UCSD-AML1 (cell line): Measurements from ENCODE around the gene SSTR3.

Experiments
- DNase-seq: peaks from one replicate; lab custom pipeline; 2025; ENCODE audit not compliant: unreplicated experiment; lab: John Stamatoyannopoulos, UW

SSTR3 gene

DNA sequence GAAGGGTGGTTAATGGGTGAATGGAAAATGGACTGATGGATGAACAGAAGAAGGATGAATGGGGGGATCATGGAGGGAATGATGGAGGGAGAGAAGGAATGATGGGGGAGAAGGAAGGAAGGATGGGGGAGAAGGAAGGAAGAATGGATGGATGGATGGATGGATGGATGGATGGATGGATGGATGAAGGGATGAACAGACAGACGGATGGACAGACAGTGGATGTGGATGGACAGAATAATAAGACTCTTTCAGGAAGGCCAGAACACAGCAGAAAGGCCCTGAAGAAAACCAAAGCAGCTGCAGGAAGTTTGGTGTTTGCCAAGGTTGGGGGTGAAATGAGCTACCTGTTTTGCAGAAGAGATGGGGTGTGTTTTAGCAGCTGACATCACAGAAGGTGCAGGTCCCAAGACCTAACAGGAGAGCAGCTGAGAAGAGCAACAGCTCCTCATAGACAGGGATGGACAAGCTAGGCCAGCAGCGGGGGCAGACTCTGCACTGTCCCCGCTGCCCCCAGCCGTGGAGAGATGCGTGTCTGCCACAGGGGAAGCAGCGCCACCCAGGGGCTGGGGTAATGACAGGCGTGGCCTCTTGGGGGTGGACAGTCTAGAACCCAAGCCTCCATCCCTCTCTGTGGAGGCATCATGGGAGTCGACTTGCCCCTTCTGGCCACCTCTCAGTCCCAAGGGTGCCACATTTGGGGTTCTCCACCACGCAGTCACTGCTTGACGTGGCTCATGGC is 42.2 kb downstream of the SSTR3 start:
- DNase-seq: no peak

DNA sequence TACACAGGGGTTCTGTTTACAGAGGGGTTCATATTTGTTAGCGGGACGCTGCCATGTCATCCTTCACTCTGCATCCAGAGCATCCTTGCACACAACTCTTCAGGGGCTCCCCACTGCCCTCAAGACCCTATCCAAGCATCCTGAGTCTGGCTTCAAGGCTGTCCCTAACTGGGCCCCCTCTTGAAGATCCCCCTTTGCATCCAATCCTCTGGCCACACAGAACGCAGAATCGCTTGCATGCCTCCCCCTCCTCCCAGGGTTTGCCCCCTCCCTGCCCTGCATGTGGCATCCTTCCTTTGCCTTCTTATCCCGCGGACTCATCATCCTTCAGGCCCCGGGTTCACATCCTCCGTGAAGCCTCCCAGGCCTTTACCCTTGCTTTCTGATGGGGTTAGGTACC is 42.9 kb downstream of the SSTR3 start:
- DNase-seq: no peak

DNA sequence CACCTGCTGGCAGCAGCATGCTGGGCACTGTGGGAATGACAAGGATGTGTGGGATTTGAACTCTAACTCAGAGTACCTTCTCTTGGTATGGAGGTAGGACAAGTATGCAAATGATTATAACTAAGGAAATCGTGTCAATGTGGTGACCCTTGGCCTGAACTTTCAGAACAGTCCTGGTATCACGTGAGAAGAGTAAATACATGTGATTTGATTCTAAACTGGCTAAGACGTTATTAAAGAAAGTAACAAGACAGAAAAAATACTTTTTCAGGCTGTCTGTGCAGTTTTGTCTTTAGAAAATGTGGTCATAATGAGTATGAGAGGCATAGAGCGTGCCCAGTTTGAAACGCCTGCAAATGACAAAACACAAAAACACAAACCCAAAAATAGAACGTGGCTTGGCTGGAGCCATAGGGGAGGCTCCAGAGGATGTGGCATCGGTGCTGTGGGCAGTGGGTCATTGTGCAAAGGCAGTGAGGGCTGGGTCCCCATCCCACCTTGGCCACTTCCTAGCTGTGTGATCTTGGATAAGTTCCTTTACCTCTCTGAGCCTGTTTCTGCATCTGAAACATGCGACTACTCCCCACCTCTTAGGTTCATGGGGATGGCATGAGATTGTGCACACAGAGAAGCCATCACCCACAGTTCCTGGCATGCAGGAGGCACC is 44.2 kb downstream of the SSTR3 start:
- no peak for DNase-seq

DNA sequence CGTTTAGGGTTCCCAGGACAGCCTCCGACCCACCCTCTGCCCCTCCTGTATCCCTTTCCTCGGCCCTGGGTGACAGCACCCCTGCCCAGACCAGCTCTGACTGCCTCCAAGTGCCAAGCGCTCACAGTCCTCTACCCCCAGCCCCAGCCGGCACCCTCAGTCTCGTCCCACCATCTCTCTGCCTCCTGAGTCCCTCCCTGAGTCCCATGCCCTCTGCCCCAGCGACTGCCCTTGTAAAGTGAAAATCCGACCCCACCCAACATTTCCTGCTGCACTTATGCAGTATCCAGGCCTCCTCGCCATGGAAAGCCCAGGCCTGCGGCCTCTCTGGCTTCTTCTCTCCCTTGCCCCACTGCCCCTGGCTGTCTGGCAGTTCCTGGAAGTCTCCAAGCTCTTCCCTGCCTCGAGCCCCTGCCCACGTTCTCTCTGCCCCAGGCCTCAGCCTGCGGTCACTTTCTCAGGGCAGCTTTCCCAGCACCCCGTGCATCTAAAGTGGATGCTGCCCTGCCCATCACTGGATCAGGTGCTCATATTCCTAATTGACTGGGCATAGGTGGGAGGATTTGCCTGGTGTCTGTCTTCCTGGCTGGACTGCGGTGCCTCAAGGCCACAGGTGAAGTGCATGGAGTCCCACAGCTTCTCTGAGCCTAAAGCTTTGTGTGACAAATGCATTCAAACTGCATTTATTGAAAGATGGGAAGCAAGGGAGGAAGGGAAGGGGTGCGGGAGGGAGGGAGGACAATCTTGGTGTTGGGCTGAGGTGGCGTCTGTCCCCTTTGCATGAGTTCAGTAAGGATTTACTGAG is 44.9 kb downstream of the SSTR3 start:
- DNase-seq: no peak

DNA sequence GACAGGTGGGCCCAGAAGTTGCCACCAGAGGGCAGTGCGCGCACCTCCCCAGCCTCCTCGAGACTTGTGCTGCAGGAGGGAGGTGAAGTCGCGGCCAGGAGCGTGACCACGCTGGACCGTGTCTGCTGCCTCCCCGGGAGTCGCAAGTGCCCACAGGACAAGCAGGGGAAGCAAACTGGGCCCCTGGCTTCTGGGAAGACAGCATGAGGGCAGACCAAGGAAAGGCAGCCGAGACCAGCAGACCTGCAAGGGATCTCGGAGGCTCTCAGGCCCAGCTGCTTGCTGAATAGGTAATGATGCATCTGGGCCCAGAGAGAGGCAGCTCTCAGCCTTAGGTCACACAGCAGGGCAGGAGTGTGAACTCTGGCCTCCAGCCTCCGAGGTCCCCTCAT is 45.6 kb downstream of the SSTR3 start:
- DNase-seq: peak; percentile 80

DNA sequence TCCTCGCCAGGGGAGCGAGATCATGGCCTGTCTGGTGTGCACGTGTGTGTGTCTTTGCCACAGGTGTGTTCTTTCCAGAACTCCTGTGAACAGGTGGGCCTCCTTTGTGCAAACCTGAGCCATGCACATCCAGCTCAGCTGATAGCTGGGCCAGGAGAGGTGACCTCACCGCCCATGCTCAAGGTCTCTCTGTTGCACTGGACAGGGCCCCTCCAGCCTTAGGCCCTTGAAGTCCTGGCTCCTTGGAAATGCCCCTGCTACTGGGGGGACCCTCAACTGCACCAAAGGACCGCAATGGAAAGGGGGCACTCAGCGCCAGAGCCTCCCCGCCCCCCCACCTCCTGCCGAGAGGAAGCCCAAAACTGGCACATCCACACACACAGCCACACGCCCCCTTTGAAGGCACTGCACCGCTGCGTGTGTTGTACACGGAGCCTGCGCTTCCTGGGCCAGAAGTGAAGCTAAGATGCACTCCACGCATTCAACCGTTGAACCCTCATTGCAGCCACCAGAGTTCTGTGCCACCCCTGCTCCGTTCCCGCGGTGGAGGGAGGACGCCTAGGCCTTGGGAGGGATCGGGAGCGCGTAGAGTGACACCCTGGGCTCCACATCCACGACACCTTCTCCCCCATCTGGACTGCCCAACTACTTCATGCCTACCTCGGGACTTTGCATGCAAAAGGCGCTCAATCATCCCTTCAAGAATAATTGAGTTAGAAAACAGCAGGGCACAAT is 46.2 kb downstream of the SSTR3 start:
- no peak for DNase-seq

DNA sequence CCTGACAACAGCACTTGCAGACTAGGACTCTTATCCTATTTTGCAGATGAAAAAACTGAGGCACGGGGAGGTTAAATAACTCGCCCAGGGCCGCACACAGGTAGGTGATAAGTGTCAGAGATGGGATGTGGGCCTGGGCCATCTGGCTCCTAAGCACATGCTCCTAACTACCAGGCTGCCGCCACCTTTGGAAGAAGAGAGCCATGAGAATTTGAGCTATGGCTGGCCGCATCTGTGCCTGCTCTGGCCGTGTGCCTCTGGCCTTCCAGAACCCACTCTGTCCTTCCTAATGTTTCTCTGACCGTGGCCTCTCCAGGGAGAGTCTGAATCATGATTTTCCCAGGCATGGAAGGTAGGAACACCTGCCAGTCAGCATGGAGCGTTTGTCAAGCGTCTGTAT is 47.2 kb downstream of the SSTR3 start:
- no peak for DNase-seq

DNA sequence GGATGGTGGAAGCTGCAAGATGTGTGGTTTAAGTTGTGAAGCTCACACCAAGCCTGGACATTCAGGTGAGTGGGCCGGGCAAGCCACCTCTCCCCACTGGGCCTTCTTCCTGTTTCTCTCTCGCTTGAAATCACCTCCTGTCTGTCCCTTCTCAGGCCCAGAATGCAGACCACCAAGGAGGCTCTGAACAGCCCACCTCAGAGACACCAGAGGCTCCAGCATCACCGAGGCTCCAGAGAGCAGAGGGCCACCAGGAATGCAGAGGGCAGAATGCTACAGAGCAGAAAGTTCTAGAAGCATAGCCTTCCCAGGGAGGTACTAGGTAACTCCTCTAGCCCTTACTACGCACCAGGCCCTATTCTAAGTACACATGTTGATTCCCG is 47.8 kb downstream of the SSTR3 start:
- no peak for DNase-seq

DNA sequence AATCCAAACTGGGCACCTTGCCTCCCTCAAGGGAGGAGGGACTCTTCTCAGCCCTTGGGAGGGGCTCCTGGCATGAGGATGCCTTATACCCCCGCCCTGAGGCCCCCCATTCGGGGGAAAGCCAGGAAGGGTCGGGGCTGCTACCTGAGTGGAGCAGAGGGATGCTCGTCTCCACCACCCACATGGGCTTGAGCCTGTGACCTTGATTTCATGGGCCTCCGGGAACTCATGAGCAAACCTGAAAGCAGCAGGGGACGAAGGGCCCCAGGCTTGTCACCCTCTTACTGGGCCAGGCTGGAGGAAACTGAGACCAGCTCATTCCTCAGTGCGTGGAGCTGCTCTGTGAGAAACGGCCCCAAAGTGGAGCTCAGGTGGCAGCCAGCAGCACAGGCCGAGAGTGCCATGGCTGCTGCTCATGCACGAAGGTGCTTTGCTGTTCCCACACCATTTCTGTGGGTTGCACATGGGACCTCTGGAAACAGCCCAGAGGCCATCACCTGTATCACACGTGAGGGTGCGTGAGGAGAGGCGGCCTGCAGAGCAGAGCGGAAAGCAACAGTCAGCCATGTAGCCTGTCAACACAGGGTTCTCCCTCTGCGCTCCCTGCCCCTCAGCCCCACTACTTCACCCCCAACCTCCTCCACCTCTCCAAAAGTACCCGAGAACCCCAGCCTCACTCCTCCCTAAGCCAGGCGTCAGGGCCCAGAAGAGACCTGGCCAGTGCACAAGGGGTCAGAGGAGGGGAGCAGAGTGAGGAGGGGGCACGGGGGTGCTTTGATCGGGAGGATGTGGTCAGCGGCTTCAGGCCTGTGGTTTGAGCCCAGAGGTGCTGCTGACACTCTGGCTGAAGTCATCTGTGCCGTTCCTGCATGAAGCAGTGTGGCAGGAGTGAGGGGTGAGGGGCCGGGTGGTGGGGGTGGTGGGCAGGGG is 48.4 kb downstream of the SSTR3 start:
- DNase-seq: peak; percentile 73

DNA sequence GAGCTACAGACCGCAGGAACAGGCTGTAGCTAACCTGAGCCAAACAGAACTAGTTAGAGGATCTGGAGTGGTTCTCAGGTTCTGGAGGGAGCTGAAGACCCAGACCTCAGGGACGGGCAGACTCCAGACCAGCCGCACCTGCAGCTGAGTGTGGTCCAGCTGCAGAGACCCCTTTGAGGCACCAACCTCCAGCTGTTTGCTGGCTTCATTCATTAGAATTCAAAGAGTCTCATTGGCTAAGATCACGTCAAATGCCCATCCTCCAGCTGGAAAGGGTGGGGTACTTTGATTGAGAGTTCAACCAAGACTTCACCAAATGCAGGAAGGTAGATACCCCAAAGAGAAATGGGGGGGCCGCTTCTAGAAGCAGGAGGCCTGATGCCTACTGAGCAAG is 49.2 kb downstream of the SSTR3 start:
- no peak for DNase-seq

DNA sequence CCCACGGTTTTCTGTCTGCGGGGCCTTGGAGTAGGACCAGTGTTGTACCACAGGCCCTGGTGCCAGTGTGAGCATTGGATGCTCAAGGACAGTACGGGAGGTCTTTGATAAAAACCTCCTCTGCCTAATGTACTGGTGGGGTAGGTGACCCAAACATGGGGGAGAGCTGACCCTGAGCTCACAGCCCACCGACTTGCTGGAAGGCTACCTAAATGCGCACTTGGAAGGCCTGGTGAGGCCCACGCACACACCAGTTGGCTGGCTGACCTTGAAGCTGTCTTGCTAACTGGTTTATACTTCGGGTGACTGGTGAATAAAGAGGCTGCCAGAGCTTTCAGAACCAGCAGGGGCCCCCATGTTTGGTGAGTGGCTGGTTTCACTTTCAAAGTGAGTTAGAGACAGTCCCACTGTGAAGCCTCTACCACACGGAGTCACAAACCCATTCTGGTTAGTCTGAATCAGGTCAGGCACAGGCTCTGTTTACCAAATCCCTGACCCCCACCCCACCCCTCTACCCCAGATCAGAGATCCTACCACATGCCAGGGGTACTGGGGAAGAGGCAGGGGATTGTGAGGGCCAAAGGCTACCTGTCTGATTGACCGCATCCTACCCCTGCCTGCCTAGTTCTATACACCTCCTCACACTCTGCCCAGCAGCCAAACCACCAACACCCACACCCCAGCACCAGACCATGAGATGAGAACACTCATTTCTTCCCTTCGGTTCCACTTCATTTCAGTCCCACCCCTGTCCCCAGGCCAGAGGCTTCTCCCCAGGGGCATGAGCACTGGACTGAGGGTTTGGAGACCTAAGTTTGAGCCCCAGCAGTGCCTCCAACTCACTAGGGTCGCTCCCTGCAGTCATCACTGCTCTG is 49.8 kb downstream of the SSTR3 start:
- no peak for DNase-seq

DNA sequence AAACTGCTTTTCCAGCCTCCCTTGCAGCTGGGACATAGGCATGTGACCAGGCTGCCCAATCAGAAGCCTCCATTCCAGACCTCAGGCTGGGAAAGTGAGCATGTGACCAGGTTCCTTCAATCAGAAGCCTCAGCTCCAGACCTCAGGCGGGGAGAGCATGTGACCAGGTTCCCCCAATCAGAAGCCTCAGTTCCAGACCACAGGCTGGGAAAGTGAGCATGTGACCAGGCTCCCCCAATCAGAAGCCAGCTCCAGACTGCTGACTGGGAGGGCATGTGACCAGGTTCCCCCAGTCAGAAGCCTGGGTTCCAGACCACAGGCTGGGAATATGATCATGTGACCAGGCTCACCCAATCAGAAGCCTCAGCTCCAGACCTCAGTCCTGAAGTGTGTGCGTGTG is 50.8 kb downstream of the SSTR3 start:
- DNase-seq: no peak

DNA sequence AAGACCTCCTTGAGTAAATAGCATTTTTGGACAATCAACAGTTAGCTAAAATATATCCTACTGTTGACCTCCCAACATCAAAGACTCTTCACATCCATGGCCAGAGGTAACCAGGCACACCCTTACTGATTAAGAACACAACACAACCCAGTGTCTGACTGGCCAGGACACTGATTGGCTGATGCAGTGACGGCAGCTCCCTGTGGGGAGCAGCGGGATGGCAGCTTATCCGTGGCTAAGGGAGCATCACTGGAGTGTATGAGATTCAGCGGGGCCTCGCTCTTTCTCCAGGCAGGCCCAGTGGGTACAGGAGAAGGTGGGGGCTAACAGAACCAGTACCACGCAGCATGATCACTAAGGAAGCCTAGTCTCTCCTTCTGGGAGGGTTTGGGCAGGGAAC is 52.2 kb downstream of the SSTR3 start:
- no peak for DNase-seq

DNA sequence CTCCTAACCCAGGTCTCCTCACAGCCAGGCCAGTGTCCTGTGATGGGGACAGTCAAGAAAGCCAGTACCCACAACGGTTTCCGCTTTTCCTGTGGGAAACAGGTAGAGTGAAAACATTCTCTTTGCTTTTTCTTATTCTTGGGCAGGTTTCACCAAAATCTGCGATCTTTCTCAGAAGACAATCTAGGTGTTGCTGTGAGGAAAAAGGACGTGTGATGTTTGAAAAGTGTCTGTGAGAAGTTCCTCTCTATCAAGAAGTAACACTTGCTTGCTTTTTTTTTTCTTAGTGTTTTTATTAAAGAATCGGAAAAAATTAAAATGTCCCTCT is 53.4 kb downstream of the SSTR3 start:
- DNase-seq: no peak

DNA sequence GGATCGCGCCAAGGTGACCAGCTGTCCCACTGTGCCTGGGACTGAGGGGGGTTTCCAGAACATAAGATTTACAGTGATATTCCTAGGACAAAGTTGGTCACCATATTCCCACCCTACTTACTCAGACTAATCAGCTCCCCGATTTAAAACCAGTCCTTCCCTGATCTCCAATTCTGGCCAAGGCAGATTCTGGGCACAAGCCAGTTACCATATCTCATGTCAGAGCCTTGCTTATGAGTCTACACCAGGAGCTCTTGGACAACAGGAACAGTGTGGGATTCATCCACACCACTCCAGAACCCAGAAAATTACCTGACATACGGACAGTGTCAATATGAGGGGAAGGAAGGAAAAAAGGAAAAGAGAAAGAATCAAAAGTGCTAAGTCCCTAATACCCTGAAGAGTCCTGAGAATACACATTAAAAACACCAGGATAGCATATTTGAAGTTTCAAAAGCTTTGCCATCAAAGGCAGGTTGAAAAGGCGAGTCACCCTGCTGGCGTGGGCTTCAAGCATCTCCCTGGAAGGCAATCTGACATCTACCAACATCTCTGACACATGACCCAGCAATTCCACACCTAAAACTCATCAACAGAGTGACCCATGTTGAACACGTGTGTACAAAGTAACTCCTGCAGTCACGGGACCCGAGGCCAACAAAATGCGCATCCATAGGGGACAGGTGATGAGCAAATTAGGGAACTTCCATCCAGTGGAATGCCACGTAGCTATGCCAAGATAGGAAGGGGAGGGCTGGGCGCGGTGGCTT is 54.6 kb downstream of the SSTR3 start:
- no peak for DNase-seq

DNA sequence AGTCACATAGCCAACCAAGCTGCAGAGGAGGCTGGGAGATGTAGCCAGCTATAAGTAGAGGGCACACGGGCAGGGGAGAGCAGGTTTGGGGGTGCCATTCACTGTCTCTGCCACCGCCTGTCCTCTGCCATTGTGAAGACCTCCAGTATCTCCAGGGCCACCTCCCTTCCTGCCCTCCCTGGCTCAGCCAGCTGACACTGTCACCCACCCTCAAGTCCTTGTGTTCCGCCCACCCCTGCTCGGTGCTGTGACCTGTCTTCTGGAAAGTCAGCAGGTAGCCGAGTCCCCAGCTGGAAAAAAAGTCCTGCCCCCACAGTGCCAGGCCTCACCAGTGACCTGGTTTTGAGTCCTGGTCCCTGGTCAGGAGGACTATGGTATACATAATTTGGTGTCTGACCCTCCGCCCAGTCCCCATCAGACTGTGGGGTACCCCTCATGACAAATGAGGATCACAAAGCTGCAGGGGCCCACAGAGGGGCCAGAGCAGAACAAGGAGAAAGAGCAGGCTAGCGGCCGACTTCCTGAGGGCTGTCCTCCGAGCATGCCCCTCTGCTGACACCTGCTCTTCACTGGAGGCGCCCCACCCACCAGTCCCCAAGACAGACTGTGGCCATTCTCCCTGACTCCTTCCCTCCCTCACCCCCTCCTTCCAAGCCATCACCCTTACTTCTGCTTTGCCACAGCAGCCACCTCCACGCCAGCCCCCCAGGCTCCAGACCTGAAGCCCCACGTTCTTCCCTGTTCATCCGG is 55.4 kb downstream of the SSTR3 start:
- DNase-seq: no peak

DNA sequence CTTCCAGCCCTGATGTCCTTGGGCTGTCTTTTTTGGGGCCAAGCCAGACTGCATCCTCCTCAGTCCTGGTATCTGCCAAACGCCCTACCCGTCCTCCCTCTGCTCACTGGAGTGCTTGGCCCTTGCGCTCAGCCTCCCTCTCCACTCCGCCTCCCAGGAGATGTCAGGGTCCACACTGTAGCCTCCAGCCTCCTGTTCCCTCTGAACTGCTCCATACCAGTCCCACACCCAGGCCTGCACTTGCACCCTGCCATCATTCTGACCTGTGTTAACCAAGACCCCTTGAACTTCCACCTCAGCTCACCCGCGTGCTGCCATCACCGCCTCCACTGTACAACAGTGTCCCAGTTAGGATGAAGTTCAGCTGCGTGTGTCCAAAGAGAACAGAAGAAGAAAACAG is 56.3 kb downstream of the SSTR3 start:
- no peak for DNase-seq
